Endothelial cell of umbilical vein (primary cell): ENCODE results near the gene SCRN1. TPM values are rescaled to one million over a fixed set of nuclear protein-coding genes. Genes with fewer than 3 reads are reported as not detected.

Experiments used
- BruUV-seq: library from RNA; stranded (reverse); fragments of 400-500 nt; replicated peaks from 2 replicates; lab custom pipeline; 2021; lab: Mats Ljungman, UMichigan
- CTCF ChIA-PET: fragments of 300-600, 350-600 bp; sonication (Branson Sonifier 250); formaldehyde crosslinking; loops from one replicate; lab custom pipeline; 2021; ENCODE audit warnings: antibody characterized with exemption, inconsistent platforms; lab: Charles Lee
- POLR2A ChIA-PET: fragments of 300-600, 350-600 bp; sonication (Branson Sonifier 250); formaldehyde crosslinking; loops from one replicate; lab custom pipeline; 2021; ENCODE audit warnings: antibody characterized with exemption, inconsistent platforms; lab: Charles Lee
- DNase-seq: peaks from one replicate; pipeline ENCODE4 v3.0.0-alpha.2; 2011; ENCODE audit warnings: low read depth, low spot score
- FAIRE-seq: peaks from 2 replicates; lab custom pipeline; 2011; peaks lifted over from hg19 to GRCh38; lab: Jason Lieb, UNC
- H2AFZ ChIP-seq: 2 replicates; pipeline ENCODE4 v1.6.0; 2012; ENCODE audit warnings: low read depth, low read length, control low read depth, inconsistent platforms
- H3K27ac ChIP-seq: 2 replicates; pipeline ENCODE4 v1.5.1; 2011; ENCODE audit warnings: low read depth, mild to moderate bottlenecking, control low read depth, low read length, moderate library complexity; ENCODE audit not compliant: insufficient read depth
- H3K27me3 ChIP-seq, 2 experiments: 2 replicates each; pipeline versions ENCODE4 v1.6.0 to v1.6.1; 2011; ENCODE audit warnings: low read length in 2 of 2, mixed read lengths in 1 of 2; ENCODE audit not compliant: control insufficient read depth in 2 of 2, insufficient read depth in 2 of 2
- H3K36me3 ChIP-seq, 2 experiments: 2 replicates in 1 of 2; 3 replicates in 1 of 2; pipeline ENCODE4 v1.5.1; 2011; ENCODE audit warnings: low read length in 2 of 2, mild to moderate bottlenecking in 1 of 2, moderate library complexity in 1 of 2; ENCODE audit not compliant: control insufficient read depth in 2 of 2, insufficient read depth in 2 of 2; ENCODE audit errors: extremely low read depth in 1 of 2
- H3K4me1 ChIP-seq: 3 replicates; pipeline ENCODE4 v1.5.1; 2011; ENCODE audit warnings: mild to moderate bottlenecking, low read length; ENCODE audit not compliant: control insufficient read depth, insufficient read depth; ENCODE audit errors: extremely low read depth
- H3K4me2 ChIP-seq: 2 replicates; pipeline ENCODE4 v1.6.1; 2011; ENCODE audit warnings: low read length, control low read depth, mixed read lengths; ENCODE audit not compliant: insufficient read depth
- H3K4me3 ChIP-seq, 3 experiments: fragments of 200-600 bp in 1 of 3; sonication (generic), shearing (Covaris generic) in 1 of 3; replicated peaks in 1 of 3; 2 replicates each; pipeline ENCODE4 v1.5.1; 2011 to 2016; ENCODE audit warnings: control low read depth in 3 of 3, low read length in 3 of 3, mild to moderate bottlenecking in 2 of 3, inconsistent platforms in 1 of 3, low read depth in 1 of 3, moderate library complexity in 1 of 3; ENCODE audit not compliant: insufficient read depth in 1 of 3
- H3K79me2 ChIP-seq: 2 replicates; pipeline ENCODE4 v1.6.0; 2012; ENCODE audit warnings: low read length, inconsistent platforms; ENCODE audit not compliant: control insufficient read depth, insufficient read depth
- H3K9ac ChIP-seq: replicated peaks from 2 replicates; pipeline ENCODE3; 2011; ENCODE audit warnings: low read length, control low read depth; ENCODE audit not compliant: insufficient read depth; ENCODE audit errors: extremely low read depth
- H3K9me1 ChIP-seq: replicated peaks from 3 replicates; pipeline ENCODE4 v1.6.0; 2011; ENCODE audit warnings: mild to moderate bottlenecking, low read length; ENCODE audit not compliant: control insufficient read depth, insufficient read depth; ENCODE audit errors: extremely low read depth
- H3K9me3 ChIP-seq: replicated peaks from 2 replicates; pipeline ENCODE4 v1.5.1; 2012; ENCODE audit warnings: low read length, inconsistent platforms; ENCODE audit not compliant: control insufficient read depth, insufficient read depth
- H4K20me1 ChIP-seq: replicated peaks from 2 replicates; pipeline ENCODE3; 2011; ENCODE audit warnings: mild to moderate bottlenecking, low read length; ENCODE audit not compliant: control insufficient read depth, insufficient read depth; ENCODE audit errors: extremely low read depth
- EZH2 ChIP-seq: IDR thresholded peaks from 2 replicates; pipeline ENCODE4 v1.6.1; 2012; ENCODE audit warnings: borderline replicate concordance, low read depth, mild to moderate bottlenecking, moderate library complexity, low read length, inconsistent platforms; ENCODE audit not compliant: severe bottlenecking
- FOS ChIP-seq: IDR thresholded peaks from 2 replicates; pipeline ENCODE4 v1.6.1; 2011; ENCODE audit warnings: mild to moderate bottlenecking, low read length, moderate library complexity, borderline replicate concordance; ENCODE audit not compliant: insufficient read depth
- GATA2 ChIP-seq: IDR thresholded peaks from 2 replicates; pipeline ENCODE4 v1.7.0; 2011; ENCODE audit warnings: low read depth, mild to moderate bottlenecking, moderate library complexity, mixed read lengths, low read length; ENCODE audit not compliant: insufficient read length, insufficient read depth
- JUN ChIP-seq: IDR thresholded peaks from 2 replicates; pipeline ENCODE4 v1.6.1; 2011; ENCODE audit warnings: borderline replicate concordance, low read depth; ENCODE audit not compliant: insufficient read length, insufficient read depth
- MYC ChIP-seq: IDR thresholded peaks from one replicate; pipeline ENCODE4 v1.6.1; 2011; ENCODE audit warnings: mild to moderate bottlenecking, low read depth, low read length
- POLR2A ChIP-seq: IDR thresholded peaks from 2 replicates; pipeline ENCODE4 v1.6.1; 2012; ENCODE audit warnings: low read depth, mild to moderate bottlenecking, control low read depth, low read length
- POLR2AphosphoS5 ChIP-seq: IDR thresholded peaks from 2 replicates; pipeline ENCODE4 v1.6.1; 2012; ENCODE audit warnings: low read depth, mild to moderate bottlenecking, control low read depth, low read length, moderate library complexity; ENCODE audit not compliant: insufficient read depth
- dilution Hi-C: fragments of 300-500 bp; cut with MboI; formaldehyde crosslinking; loops from one replicate; pipeline ENCODE4 v1.15.0; 2019; ENCODE audit warnings: low sequenced_read_pairs; ENCODE audit not compliant: extremely low pct_ligation_motif_present
- intact Hi-C: fragments of 100-400 bp; cut with micrococcal nuclease; formaldehyde crosslinking; loops from one replicate; pipeline ENCODE4 v1.10.0; 2022
- polyA plus RNA-seq, 4 experiments: library from polyadenylated mRNA; depleted of rRNA in 3 of 4; stranded (reverse) in 3 of 4; unstranded in 1 of 4; fragments of >200 nt; gene quantifications; 2 replicates each; pipeline versions ENCODE4 v1.2.1 to v1.2.3, GENCODE V29; 2011 to 2012; ENCODE audit warnings: missing spikeins in 1 of 4
- total RNA-seq: library from RNA; stranded (reverse); gene quantifications from 2 replicates; pipeline ENCODE4 v1.2.3, GENCODE V29; 2021
- TF ChIP-seq, protein P1 (sequence below): IDR thresholded peaks from 2 replicates; pipeline ENCODE4 v1.6.1; 2011; ENCODE audit not compliant: insufficient read depth, insufficient read length
- TF ChIP-seq, protein P2 (sequence below), 2 donors: IDR thresholded peaks; 1 replicate in 1 of 2; 2 replicates in 1 of 2; pipeline ENCODE4 v1.5.1; 2011; ENCODE audit warnings: low read length in 2 of 2, mild to moderate bottlenecking in 2 of 2, moderate library complexity in 2 of 2, control low read depth in 1 of 2, inconsistent platforms in 1 of 2, low read depth in 1 of 2; ENCODE audit not compliant: insufficient read depth in 1 of 2; ENCODE audit errors: extremely low read depth in 1 of 2

Gene SCRN1
- total and polyA plus RNA-seq, 2 donors (not counting 3 experiments of a cell fraction or from before 2014, with no cell fraction given), result 57.0 to 127 TPM

DNA sequence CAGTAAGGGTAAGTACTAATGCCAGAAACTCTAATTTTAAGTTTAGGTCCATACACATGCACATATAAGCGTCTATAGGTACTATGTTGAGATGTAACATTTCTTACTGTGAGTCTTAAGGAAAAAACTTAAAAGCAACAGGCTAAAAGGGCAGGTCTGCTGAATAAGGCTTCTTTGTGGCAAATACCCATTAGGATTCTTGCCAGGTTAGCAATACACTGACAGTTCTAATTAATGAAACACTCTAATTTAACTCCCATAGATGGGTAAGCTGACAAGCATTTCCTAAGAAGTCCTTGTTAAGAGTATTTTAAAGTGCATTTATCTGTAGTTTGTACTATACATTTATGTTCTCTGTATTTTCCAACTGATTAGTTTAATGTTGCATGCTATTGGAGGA lies 14.0 kb downstream of the SCRN1 start:
- intact Hi-C loops, result no loop called here
- CTCF ChIA-PET, result no interaction called here
- H3K79me2 ChIP-seq, result peaks cover 79% of the 10 kb centered on the region
- H3K4me3 ChIP-seq, result no peak overlapping the region
- BruUV-seq, result no TSS peak
- no peak overlapping the region for H3K9ac ChIP-seq
- POLR2A ChIA-PET, result no interaction called here
- peaks cover 2% of the 10 kb centered on the region for H3K4me1 ChIP-seq
- H3K4me2 ChIP-seq, result no peak overlapping the region
- peaks cover 16% of the 10 kb centered on the region for H4K20me1 ChIP-seq
- H3K27me3 ChIP-seq, result no peaks in the 10 kb centered on the region
- no peak for TF ChIP-seq EZH2
- TF ChIP-seq POLR2A, result no peak
- no peak for TF ChIP-seq JUN
- TF ChIP-seq POLR2AphosphoS5, result no peak
- no peak for TF ChIP-seq FOS
- TF ChIP-seq, protein P1, sequence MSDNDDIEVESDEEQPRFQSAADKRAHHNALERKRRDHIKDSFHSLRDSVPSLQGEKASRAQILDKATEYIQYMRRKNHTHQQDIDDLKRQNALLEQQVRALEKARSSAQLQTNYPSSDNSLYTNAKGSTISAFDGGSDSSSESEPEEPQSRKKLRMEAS, result no peak
- TF ChIP-seq, protein P2, sequence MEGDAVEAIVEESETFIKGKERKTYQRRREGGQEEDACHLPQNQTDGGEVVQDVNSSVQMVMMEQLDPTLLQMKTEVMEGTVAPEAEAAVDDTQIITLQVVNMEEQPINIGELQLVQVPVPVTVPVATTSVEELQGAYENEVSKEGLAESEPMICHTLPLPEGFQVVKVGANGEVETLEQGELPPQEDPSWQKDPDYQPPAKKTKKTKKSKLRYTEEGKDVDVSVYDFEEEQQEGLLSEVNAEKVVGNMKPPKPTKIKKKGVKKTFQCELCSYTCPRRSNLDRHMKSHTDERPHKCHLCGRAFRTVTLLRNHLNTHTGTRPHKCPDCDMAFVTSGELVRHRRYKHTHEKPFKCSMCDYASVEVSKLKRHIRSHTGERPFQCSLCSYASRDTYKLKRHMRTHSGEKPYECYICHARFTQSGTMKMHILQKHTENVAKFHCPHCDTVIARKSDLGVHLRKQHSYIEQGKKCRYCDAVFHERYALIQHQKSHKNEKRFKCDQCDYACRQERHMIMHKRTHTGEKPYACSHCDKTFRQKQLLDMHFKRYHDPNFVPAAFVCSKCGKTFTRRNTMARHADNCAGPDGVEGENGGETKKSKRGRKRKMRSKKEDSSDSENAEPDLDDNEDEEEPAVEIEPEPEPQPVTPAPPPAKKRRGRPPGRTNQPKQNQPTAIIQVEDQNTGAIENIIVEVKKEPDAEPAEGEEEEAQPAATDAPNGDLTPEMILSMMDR (IDR thresholded peaks at IDR 0.05; ENCODE audit: extremely low read depth in 1 of 2, insufficient read depth in 1 of 2, low read depth in 1 of 2, low read length in 2 of 2), result no peak
- no peak for TF ChIP-seq GATA2
- no peak for TF ChIP-seq MYC
- no peaks in the 10 kb centered on the region for H3K9me1 ChIP-seq
- H3K9me3 ChIP-seq, result no peaks in the 10 kb centered on the region
- H3K27ac ChIP-seq, result no peak overlapping the region
- no peak for FAIRE-seq
- no peak overlapping the region for H2AFZ ChIP-seq
- peaks cover 0 to 2% of the 10 kb centered on the region in 2 experiments for H3K36me3 ChIP-seq
- no peak for DNase-seq
- dilution Hi-C loops, result no loop called here
